Caco-2 (cell line): ENCODE results near the gene IQUB. TPM values are rescaled to one million over a fixed set of nuclear protein-coding genes. Genes with fewer than 3 reads are reported as not detected.

Experiments
- BruUV-seq: library from RNA; stranded (reverse); fragments of 400-500 nt; replicated peaks from 2 replicates; lab custom pipeline; 2021; lab: Mats Ljungman, UMichigan
- CTCF ChIA-PET: fragments of 300-600 bp; sonication (Branson Sonifier 250); formaldehyde crosslinking; loops from one replicate; lab custom pipeline; 2022; ENCODE audit warnings: antibody characterized with exemption; lab: Charles Lee
- POLR2A ChIA-PET: fragments of 300-600 bp; sonication (Branson Sonifier 250); formaldehyde crosslinking; loops from one replicate; lab custom pipeline; 2022; ENCODE audit warnings: antibody characterized with exemption; lab: Charles Lee
- DNase-seq, 2 experiments: peaks; one replicate each; pipeline versions ENCODE4 v3.0.0 to v3.0.0-alpha.2; 2020 to 2022
- H3K27me3 ChIP-seq: replicated peaks from 2 replicates; pipeline ENCODE4 v1.6.0; 2011; ENCODE audit warnings: low read length; ENCODE audit not compliant: control insufficient read depth, insufficient read depth
- H3K36me3 ChIP-seq: 2 replicates; pipeline ENCODE4 v1.5.1; 2011; ENCODE audit warnings: low read length; ENCODE audit not compliant: control insufficient read depth, insufficient read depth
- H3K4me1 ChIP-seq: fragments of 250-450 bp; sonication (Bioruptor Pico); 2 replicates; pipeline ENCODE4 v1.5.1; 2020; ENCODE audit warnings: mild to moderate bottlenecking
- H3K4me3 ChIP-seq: 2 replicates; pipeline ENCODE4 v1.5.1; 2011; ENCODE audit warnings: low read depth, mild to moderate bottlenecking, control low read depth, low read length
- H3K9me3 ChIP-seq: fragments of 250-450 bp; sonication (Bioruptor Pico); 2 replicates; pipeline ENCODE4 v1.5.1; 2020; ENCODE audit warnings: mild to moderate bottlenecking, moderate library complexity
- H3K27ac Mint-ChIP-seq: one replicate; pipeline ENCODE4 v1.8.0; 2022; ENCODE audit warnings: mixed read lengths; ENCODE audit not compliant: unreplicated experiment
- H3K27me3 Mint-ChIP-seq: one replicate; pipeline ENCODE4 v1.8.0; 2022; ENCODE audit warnings: mixed read lengths; ENCODE audit not compliant: insufficient read depth, unreplicated experiment
- H3K36me3 Mint-ChIP-seq: one replicate; pipeline ENCODE4 v1.8.0; 2022; ENCODE audit warnings: mild to moderate bottlenecking, mixed read lengths; ENCODE audit not compliant: insufficient read depth, unreplicated experiment
- H3K4me1 Mint-ChIP-seq: one replicate; pipeline ENCODE4 v1.8.0; 2022; ENCODE audit warnings: low read depth, mixed read lengths; ENCODE audit not compliant: unreplicated experiment
- H3K4me3 Mint-ChIP-seq: one replicate; pipeline ENCODE4 v1.8.0; 2022; ENCODE audit warnings: mild to moderate bottlenecking, moderate library complexity, mixed read lengths; ENCODE audit not compliant: unreplicated experiment
- H3K9me3 Mint-ChIP-seq: one replicate; pipeline ENCODE4 v1.8.0; 2022; ENCODE audit warnings: mixed read lengths; ENCODE audit not compliant: unreplicated experiment
- intact Hi-C: fragments of 100-400 bp; cut with micrococcal nuclease; formaldehyde crosslinking; loops from one replicate; pipeline ENCODE4 v1.10.0; 2022; ENCODE audit not compliant: unreplicated experiment
- total RNA-seq: library from RNA; stranded (reverse); gene quantifications from 2 replicates; pipeline ENCODE4 v1.2.3, GENCODE V29; 2022
- TF ChIP-seq, protein P1 (sequence below), 2 experiments: fragments of 200-600 bp in 1 of 2; IDR thresholded peaks; 1 replicate in 1 of 2; 2 replicates in 1 of 2; pipeline versions ENCODE4 v1.5.1 to v1.8.0; 2011 to 2022; ENCODE audit warnings: antibody characterized with exemption in 1 of 2, control low read depth in 1 of 2, inconsistent platforms in 1 of 2, low read depth in 1 of 2, low read length in 1 of 2, mild to moderate bottlenecking in 1 of 2, moderate library complexity in 1 of 2; ENCODE audit not compliant: insufficient read depth in 1 of 2, severe bottlenecking in 1 of 2, unreplicated experiment in 1 of 2

The IQUB gene
- total RNA-seq, 1 experiment from 2014 or later = 0.39 TPM

- TF ChIP-seq, protein P1, sequence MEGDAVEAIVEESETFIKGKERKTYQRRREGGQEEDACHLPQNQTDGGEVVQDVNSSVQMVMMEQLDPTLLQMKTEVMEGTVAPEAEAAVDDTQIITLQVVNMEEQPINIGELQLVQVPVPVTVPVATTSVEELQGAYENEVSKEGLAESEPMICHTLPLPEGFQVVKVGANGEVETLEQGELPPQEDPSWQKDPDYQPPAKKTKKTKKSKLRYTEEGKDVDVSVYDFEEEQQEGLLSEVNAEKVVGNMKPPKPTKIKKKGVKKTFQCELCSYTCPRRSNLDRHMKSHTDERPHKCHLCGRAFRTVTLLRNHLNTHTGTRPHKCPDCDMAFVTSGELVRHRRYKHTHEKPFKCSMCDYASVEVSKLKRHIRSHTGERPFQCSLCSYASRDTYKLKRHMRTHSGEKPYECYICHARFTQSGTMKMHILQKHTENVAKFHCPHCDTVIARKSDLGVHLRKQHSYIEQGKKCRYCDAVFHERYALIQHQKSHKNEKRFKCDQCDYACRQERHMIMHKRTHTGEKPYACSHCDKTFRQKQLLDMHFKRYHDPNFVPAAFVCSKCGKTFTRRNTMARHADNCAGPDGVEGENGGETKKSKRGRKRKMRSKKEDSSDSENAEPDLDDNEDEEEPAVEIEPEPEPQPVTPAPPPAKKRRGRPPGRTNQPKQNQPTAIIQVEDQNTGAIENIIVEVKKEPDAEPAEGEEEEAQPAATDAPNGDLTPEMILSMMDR (IDR thresholded peaks at IDR 0.05; ENCODE audit: insufficient read depth in 1 of 2, low read depth in 1 of 2, low read length in 1 of 2, severe bottlenecking in 1 of 2, unreplicated experiment in 1 of 2) = no peak
- Histone ChIP-seq H3K9me3 (no peaks in the 10 kb centered on the region), H3K4me1 (no peaks in the 10 kb centered on the region), H3K27me3 (no peaks in the 10 kb centered on the region), H3K36me3 (no peaks in the 10 kb centered on the region), H3K4me3 (no peak overlapping the region)
- intact Hi-C loops = no loop called here
- ChIA-PET POLR2A (interaction anchor here (0.9 to 1.0 kb wide), 2 partner anchors 9 to 12 kb away, joined by 3 to 4 read pairs; partner anchors contain the start of gene NDUFA5), CTCF (no interaction called here)
- H3K27me3 Mint-ChIP-seq = peaks cover 4% of the 10 kb centered on the region
- H3K36me3 Mint-ChIP-seq = no peaks in the 10 kb centered on the region
- H3K4me3 Mint-ChIP-seq = no peak overlapping the region
- no peak overlapping the region for H3K27ac Mint-ChIP-seq
- H3K9me3 Mint-ChIP-seq = no peaks in the 10 kb centered on the region
- no peaks in the 10 kb centered on the region for H3K4me1 Mint-ChIP-seq
- BruUV-seq = no TSS peak
- no peak for DNase-seq
Measured at GRCh38 chr7:123569352-123570010, 35.1 kb upstream of the IQUB start.

GRCh38 chr7:123562121-123562520 lies 27.7 kb upstream of the IQUB start:
- H3K36me3 ChIP-seq = no peaks in the 10 kb centered on the region
- intact Hi-C loops = no loop called here

DNA sequence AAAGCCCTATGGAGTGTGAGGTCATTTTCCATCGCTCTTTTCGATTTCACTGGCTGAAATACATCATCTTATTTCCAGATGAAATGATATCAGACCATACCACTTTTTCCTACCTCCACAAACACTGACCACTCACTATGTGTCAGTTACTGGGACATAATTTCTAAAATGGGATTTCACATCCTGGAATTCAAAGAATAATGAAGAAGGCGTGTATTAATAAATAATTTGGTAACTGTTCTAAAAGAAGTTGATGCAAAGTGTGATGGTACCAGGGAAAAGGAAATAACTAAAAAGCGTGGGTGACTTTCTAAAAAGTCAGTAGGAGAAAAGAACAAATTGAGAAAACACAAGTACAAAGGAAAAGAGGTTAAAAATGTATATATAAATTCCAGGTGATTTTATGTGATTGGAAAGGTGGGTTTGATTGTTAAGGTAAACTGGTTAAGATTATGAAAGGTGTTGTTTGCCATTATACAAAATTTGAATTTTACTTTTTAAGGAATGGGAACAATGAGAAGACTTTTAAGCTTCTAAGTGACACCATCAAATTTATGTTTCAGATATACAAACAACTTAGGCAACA lies 24.0 kb upstream of the IQUB start:
- POLR2A ChIA-PET = interaction anchor here (0.6 to 1.3 kb wide), 5 partner anchors 11 to 191 kb away, joined by 3 to 8 read pairs (median 4); partner anchors contain the start of gene WASL
- H3K36me3 ChIP-seq = peaks cover 1% of the 10 kb centered on the region
- CTCF ChIA-PET = interaction anchor here (0.6 to 1.6 kb wide), 5 partner anchors 22 to 240 kb away, joined by 3 to 16 read pairs (median 3); no protein-coding TSS in a partner anchor
- no peak for DNase-seq
- TF ChIP-seq, protein P1 (IDR thresholded peaks at IDR 0.05; ENCODE audit: insufficient read depth in 1 of 2, low read depth in 1 of 2, low read length in 1 of 2, severe bottlenecking in 1 of 2, unreplicated experiment in 1 of 2) = no peak
- peaks cover 5% of the 10 kb centered on the region; the same call in 1 of the 2 replicates for H3K4me1 ChIP-seq
- Mint-ChIP-seq H3K4me3 (no peak overlapping the region), H3K4me1 (peaks cover 4% of the 10 kb centered on the region), H3K36me3 (no peaks in the 10 kb centered on the region), H3K9me3 (no peaks in the 10 kb centered on the region), H3K27ac (no peak overlapping the region), H3K27me3 (peaks cover 3% of the 10 kb centered on the region)
- no TSS peak for BruUV-seq
- H3K9me3 ChIP-seq = no peaks in the 10 kb centered on the region
- H3K4me3 ChIP-seq = peak overlapping the region; percentile 51
- intact Hi-C loops = no loop called here
- H3K27me3 ChIP-seq = no peaks in the 10 kb centered on the region

More at GRCh38 chr7:123562121-123562520, 27.7 kb upstream of the IQUB start:
- Histone ChIP-seq H3K9me3 (no peaks in the 10 kb centered on the region), H3K27me3 (no peaks in the 10 kb centered on the region), H3K4me1 (peaks cover 5% of the 10 kb centered on the region; the same call in 1 of the 2 replicates), H3K4me3 (no peak overlapping the region)
- BruUV-seq = no TSS peak
- no peak for DNase-seq
- POLR2A ChIA-PET = no interaction called here
- H3K36me3 Mint-ChIP-seq = no peaks in the 10 kb centered on the region
- no peak overlapping the region for H3K4me3 Mint-ChIP-seq
- CTCF ChIA-PET = interaction anchor here (0.6 kb wide), 1 partner anchor 92 kb away, joined by 3 read pairs; no protein-coding TSS in a partner anchor
- H3K4me1 Mint-ChIP-seq = peaks cover 6% of the 10 kb centered on the region
- peaks cover 6% of the 10 kb centered on the region for H3K27me3 Mint-ChIP-seq
- no peak overlapping the region for H3K27ac Mint-ChIP-seq
- no peaks in the 10 kb centered on the region for H3K9me3 Mint-ChIP-seq
- TF ChIP-seq, protein P1 (IDR thresholded peaks at IDR 0.05; ENCODE audit: insufficient read depth in 1 of 2, low read depth in 1 of 2, low read length in 1 of 2, severe bottlenecking in 1 of 2, unreplicated experiment in 1 of 2) = no peak
